ENCODE data around the gene TMPRSS12. TPM values are rescaled to one million over a fixed set of nuclear protein-coding genes. Genes with fewer than 3 reads are reported as not detected.

The TMPRSS12 gene, protein sequence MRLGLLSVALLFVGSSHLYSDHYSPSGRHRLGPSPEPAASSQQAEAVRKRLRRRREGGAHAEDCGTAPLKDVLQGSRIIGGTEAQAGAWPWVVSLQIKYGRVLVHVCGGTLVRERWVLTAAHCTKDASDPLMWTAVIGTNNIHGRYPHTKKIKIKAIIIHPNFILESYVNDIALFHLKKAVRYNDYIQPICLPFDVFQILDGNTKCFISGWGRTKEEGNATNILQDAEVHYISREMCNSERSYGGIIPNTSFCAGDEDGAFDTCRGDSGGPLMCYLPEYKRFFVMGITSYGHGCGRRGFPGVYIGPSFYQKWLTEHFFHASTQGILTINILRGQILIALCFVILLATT
- total RNA-seq, result not detected in 2 replicates

DNA sequence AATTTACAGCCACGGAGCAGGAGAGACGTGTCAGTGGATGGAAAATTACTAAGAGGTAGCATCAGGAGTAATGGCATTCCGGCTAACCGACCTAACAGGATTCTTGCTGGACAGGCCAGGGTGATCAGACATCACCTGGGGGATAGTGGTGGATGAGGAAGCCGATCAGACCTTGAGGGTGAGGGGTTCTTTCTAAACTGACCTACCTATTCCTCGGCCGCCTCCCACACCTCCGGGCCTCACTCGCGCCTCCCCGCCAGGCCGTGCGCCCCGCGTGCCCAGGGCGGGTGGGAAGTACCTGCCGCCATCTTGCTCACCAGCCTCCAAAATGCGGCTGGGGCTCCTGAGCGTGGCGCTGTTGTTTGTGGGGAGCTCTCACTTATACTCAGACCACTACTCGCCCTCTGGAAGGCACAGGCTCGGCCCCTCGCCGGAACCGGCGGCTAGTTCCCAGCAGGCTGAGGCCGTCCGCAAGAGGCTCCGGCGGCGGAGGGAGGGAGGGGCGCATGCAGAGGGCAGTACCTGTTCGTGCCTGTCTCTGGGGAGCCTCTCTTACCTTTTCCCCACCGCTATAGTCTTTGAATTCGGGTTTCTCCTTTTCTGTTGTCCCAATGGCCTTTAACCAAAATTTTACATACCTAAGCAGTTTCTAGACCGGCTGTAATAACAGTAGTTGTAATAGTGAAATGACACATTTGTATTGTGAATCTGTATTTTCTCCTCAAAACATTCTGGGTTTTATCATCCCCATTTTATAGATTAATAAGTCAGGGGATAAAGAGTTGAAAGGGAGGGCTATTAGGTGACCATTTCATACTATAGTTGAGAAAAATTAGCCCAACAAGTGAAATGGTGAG is at the start of gene TMPRSS12:
TMPRSS12 (plus strand) TSS at position 290 of the 857 bp plus-strand sequence; CDS start at position 329, 39 bp downstream.

Other genes with a start within 250 kb of the TMPRSS12 start
- 14.0 and 15.5 TPM in 2 replicates for gene ATF1, start 78.8 kb upstream of the TMPRSS12 start, total RNA-seq
- gene HIGD1C, start 109.6 kb downstream of the TMPRSS12 start, total RNA-seq, result not detected in 2 replicates
- gene SLC11A2, start 183.5 kb downstream of the TMPRSS12 start, total RNA-seq, result 20.5 and 23.7 TPM in 2 replicates
- gene LETMD1, start 205.4 kb downstream of the TMPRSS12 start, total RNA-seq, result 15.1 and 15.3 TPM in 2 replicates
- gene CSRNP2, start 240.7 kb downstream of the TMPRSS12 start, total RNA-seq, result 15.0 and 19.2 TPM in 2 replicates